Mesendoderm (in vitro differentiated cells): ENCODE measurements around the gene FCN2.
"Not testable (repeated sequence)": the region's sequence is repeated elsewhere in the genome, so short reads cannot be mapped to it uniquely, and the experiment has no call there.

Experiments
- DNase-seq: peaks from one replicate; pipeline ENCODE4 v3.0.0; 2013
- H2AK5ac ChIP-seq: 2 replicates; pipeline ENCODE4 v1.6.1; 2013; ENCODE audit warnings: low read length, inconsistent platforms
- H2BK120ac ChIP-seq: 2 replicates; pipeline ENCODE4 v1.6.1; 2013; ENCODE audit warnings: low read depth, mild to moderate bottlenecking, low read length, moderate library complexity, mixed read lengths
- H2BK15ac ChIP-seq: replicated peaks from 2 replicates; pipeline ENCODE4 v1.6.1; 2013; ENCODE audit warnings: low read depth, mild to moderate bottlenecking, moderate library complexity
- H2BK5ac ChIP-seq: 2 replicates; pipeline ENCODE4 v1.6.1; 2013; ENCODE audit warnings: low read length, inconsistent platforms
- H3K18ac ChIP-seq: 2 replicates; pipeline ENCODE4 v1.6.1; 2013; ENCODE audit warnings: mild to moderate bottlenecking, low read length, mixed read lengths
- H3K23ac ChIP-seq: one replicate; pipeline ENCODE4 v1.6.1; 2013; ENCODE audit warnings: low read length
- H3K27ac ChIP-seq: 2 replicates; pipeline ENCODE4 v1.5.1; 2013; ENCODE audit warnings: low read depth, mild to moderate bottlenecking, inconsistent platforms, low read length, moderate library complexity
- H3K27me3 ChIP-seq: 2 replicates; pipeline ENCODE4 v1.6.1; 2013; ENCODE audit warnings: low read length, control low read depth, mild to moderate bottlenecking, inconsistent platforms; ENCODE audit not compliant: insufficient read depth, poor library complexity
- H3K36me3 ChIP-seq: 2 replicates; pipeline ENCODE4 v1.6.1; 2013; ENCODE audit warnings: low read length, inconsistent platforms; ENCODE audit not compliant: control insufficient read depth, insufficient read depth
- H3K4ac ChIP-seq: one replicate; pipeline ENCODE4 v1.6.1; 2013; ENCODE audit warnings: low read depth, mild to moderate bottlenecking, low read length, moderate library complexity
- H3K4me1 ChIP-seq: 2 replicates; pipeline ENCODE4 v1.6.1; 2013; ENCODE audit warnings: low read depth, low read length, inconsistent platforms; ENCODE audit not compliant: control insufficient read depth
- H3K4me2 ChIP-seq: 2 replicates; pipeline ENCODE4 v1.6.1; 2013; ENCODE audit warnings: low read length
- H3K4me3 ChIP-seq: 2 replicates; pipeline ENCODE4 v1.5.1; 2013; ENCODE audit warnings: mild to moderate bottlenecking, low read length
- H3K56ac ChIP-seq: one replicate; pipeline ENCODE4 v1.6.1; 2013; ENCODE audit warnings: low read length
- H3K79me1 ChIP-seq: 2 replicates; pipeline ENCODE4 v1.6.1; 2013; ENCODE audit warnings: low read length, inconsistent platforms
- H3K79me2 ChIP-seq: 2 replicates; pipeline ENCODE4 v1.6.1; 2013; ENCODE audit warnings: mild to moderate bottlenecking, low read length; ENCODE audit not compliant: control insufficient read depth, insufficient read depth
- H3K9ac ChIP-seq: 2 replicates; pipeline ENCODE4 v1.6.1; 2013; ENCODE audit warnings: low read length, inconsistent platforms
- H4K5ac ChIP-seq: one replicate; pipeline ENCODE4 v1.6.1; 2013; ENCODE audit warnings: low read length
- H4K8ac ChIP-seq: one replicate; pipeline ENCODE4 v1.6.1; 2013; ENCODE audit warnings: low read depth, mild to moderate bottlenecking, control low read depth, low read length, moderate library complexity
- WGBS: extraction: QIAGEN DNeasy Blood & Tissue Kit; methylation state at CpG from one replicate; pipeline ENCODE4 v1.1.7; 2013; ENCODE audit warnings: low lambda C conversion rate, missing lambda C conversion rate; ENCODE audit not compliant: insufficient coverage; ENCODE audit errors: extremely low coverage; 5-methylcytosine and 5-hydroxymethylcytosine counted together

Gene FCN2

DNA sequence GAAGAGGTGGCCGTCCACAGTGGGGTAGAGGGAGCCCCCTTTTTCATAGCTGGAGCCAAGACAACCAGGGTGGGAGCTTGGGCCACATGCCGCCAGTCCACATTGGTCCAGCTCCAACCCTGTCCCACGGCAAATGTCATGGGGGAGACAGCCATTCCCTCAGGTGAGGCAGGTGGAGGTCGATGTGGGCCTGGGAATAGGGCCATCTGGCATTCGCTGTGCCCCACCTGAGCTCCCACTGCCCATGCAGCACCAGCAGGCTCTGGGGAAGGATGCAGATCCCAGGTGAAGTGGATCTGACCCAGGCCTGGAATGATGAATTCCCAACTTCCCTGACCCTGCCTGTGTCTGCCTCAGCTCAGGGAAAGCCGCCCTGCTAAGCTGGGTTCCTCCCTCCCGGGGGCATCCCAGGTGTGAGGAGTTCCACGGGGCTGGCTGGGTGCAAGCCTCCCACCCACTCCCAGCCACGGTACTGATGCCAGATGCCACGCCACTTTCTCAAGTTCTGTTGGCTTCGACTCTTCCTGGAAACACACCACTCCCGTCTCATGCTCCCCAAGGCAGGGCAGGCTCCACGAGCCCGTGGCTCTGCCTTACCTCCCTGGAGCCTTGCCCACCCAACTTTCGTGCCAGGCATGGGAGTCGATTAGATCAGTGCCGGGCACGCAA is 25.2 kb upstream of the FCN2 start:
- H3K27ac ChIP-seq, result no peak overlapping the region
- H3K56ac ChIP-seq, result no peak overlapping the region
- no peak overlapping the region for H4K8ac ChIP-seq
- no peak overlapping the region for H3K23ac ChIP-seq
- H3K36me3 ChIP-seq, result no peaks in the 10 kb centered on the region
- no peak for DNase-seq
- no peak overlapping the region for H3K4ac ChIP-seq
- H3K27me3 ChIP-seq, result no peaks in the 10 kb centered on the region
- no peak overlapping the region for H3K4me2 ChIP-seq
- no peaks in the 10 kb centered on the region for H3K79me2 ChIP-seq
- no peaks in the 10 kb centered on the region for H3K4me1 ChIP-seq
- no peak overlapping the region for H3K18ac ChIP-seq
- no CpG with 5 or more reads among the region's 18 CpGs for WGBS
- no peak overlapping the region for H2BK15ac ChIP-seq
- H3K79me1 ChIP-seq, result no peaks in the 10 kb centered on the region
- no peak overlapping the region for H2BK5ac ChIP-seq
- no peak overlapping the region for H3K4me3 ChIP-seq
- H4K5ac ChIP-seq, result no peak overlapping the region
- H3K9ac ChIP-seq, result no peak overlapping the region
- H2BK120ac ChIP-seq, result no peak overlapping the region
- H2AK5ac ChIP-seq, result no peak overlapping the region

DNA sequence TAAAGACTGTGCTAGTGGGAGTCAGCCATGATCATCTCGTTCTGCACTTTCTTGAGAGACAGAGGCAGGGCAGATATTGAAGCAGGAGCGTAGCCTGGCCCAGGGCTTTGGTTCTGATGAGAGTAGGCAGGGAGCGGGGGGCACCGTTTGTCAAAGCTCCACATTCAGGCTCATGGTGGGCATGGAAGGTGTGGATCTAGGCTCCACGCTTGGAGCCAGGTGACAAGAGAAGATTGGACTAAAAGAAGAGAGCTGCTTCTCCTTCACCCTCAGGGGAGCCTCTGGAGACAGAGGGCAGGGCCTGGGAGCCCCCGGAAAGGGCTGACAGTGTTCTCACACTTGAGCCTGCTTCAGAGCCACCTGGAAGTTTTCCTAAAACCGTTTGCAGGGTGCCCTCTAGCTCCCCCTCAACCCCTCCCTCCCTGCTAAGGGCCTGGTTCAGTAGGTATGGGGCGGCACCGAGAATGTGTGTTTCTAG is 24.7 kb upstream of the FCN2 start:
- no peaks in the 10 kb centered on the region for H3K27me3 ChIP-seq
- no peak overlapping the region for H3K4ac ChIP-seq
- H3K18ac ChIP-seq, result no peak overlapping the region
- H3K4me1 ChIP-seq, result no peaks in the 10 kb centered on the region
- H3K4me2 ChIP-seq, result no peak overlapping the region
- H2BK120ac ChIP-seq, result no peak overlapping the region
- H3K79me2 ChIP-seq, result no peaks in the 10 kb centered on the region
- H3K9ac ChIP-seq, result no peak overlapping the region
- no peak overlapping the region for H3K23ac ChIP-seq
- H4K8ac ChIP-seq, result no peak overlapping the region
- no peak overlapping the region for H3K4me3 ChIP-seq
- no peak overlapping the region for H3K56ac ChIP-seq
- no peak overlapping the region for H2BK15ac ChIP-seq
- WGBS, result no CpG with 5 or more reads among the region's 9 CpGs
- no peak overlapping the region for H2BK5ac ChIP-seq
- no peaks in the 10 kb centered on the region for H3K36me3 ChIP-seq
- H3K79me1 ChIP-seq, result no peaks in the 10 kb centered on the region
- no peak overlapping the region for H2AK5ac ChIP-seq
- H3K27ac ChIP-seq, result no peak overlapping the region
- no peak for DNase-seq
- no peak overlapping the region for H4K5ac ChIP-seq

DNA sequence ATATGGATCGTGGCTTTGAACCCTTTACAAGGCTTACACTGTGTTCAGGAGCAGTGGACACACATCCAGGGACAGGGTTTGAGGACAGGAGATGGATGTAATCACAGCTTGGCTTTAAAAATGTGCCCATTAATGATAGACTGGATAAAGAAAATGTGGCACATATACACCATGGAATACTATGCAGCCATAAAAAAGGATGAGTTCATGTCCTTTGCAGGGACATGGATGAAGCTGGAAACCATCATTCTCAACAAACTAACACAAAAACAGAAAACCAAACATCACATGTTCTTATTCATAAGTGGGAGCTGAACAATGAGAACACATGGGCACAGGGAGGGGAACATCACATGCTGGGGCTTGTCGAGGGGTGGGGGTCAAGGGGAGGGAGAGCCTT is 23.2 kb upstream of the FCN2 start:
- not testable (repeated sequence) for H3K23ac ChIP-seq, H2AK5ac ChIP-seq, H3K36me3 ChIP-seq, H3K4me3 ChIP-seq, H3K4me1 ChIP-seq, H2BK15ac ChIP-seq, H2BK120ac ChIP-seq, H3K27me3 ChIP-seq, H3K79me2 ChIP-seq, H3K18ac ChIP-seq, H3K9ac ChIP-seq, H2BK5ac ChIP-seq, H4K5ac ChIP-seq, H4K8ac ChIP-seq, H3K4me2 ChIP-seq, H3K4ac ChIP-seq, H3K27ac ChIP-seq, DNase-seq, H3K79me1 ChIP-seq, H3K56ac ChIP-seq
- WGBS, result no CpG with 5 or more reads among the region's 2 CpGs

DNA sequence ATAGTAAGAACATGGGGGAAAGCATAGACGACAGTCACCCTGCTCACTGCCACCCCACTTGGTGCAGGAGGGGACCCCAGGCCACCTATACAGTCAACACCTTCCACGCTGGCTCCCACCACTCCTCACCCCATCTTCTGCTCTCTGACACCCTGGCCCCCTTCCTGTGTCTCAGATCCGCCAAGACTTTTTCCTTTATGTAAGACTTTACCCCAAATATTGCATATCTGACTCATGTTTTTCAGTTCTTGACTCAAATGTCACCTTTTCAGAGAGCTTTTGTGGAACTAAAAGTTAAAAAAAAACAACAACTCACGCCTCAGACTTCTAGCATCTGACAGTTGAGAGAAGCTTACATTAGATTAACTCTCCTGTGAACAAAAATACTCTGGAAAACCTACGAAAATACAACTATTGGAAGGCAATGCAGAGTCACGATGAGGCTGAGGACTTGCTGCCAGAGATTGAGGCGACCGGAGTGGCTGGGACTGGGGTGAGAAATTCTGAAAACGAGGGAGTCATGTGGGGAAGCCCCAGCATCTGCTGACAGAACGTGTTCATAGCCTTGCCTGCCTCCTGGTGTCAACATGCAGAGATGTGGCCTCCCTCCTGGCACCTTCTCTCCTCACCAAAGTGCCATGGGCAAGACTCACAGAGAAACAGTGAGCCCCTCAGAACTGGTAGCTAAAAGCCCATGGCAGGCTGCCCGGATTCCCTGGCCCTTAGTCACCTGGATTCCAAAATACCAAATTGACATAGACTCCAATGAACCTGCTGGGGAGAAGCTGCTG is 22.4 kb upstream of the FCN2 start:
- no peaks in the 10 kb centered on the region for H3K79me2 ChIP-seq
- no peak overlapping the region for H2BK15ac ChIP-seq
- DNase-seq, result no peak
- H2BK5ac ChIP-seq, result no peak overlapping the region
- no peak overlapping the region for H3K27ac ChIP-seq
- H4K8ac ChIP-seq, result no peak overlapping the region
- no peak overlapping the region for H3K18ac ChIP-seq
- H3K23ac ChIP-seq, result no peak overlapping the region
- H3K4ac ChIP-seq, result no peak overlapping the region
- H3K4me2 ChIP-seq, result no peak overlapping the region
- H3K27me3 ChIP-seq, result no peaks in the 10 kb centered on the region
- H2BK120ac ChIP-seq, result no peak overlapping the region
- no peaks in the 10 kb centered on the region for H3K79me1 ChIP-seq
- no peak overlapping the region for H2AK5ac ChIP-seq
- no peak overlapping the region for H3K56ac ChIP-seq
- H3K9ac ChIP-seq, result no peak overlapping the region
- no CpG with 5 or more reads among the region's 11 CpGs for WGBS
- no peak overlapping the region for H4K5ac ChIP-seq
- H3K36me3 ChIP-seq, result no peaks in the 10 kb centered on the region
- H3K4me1 ChIP-seq, result no peaks in the 10 kb centered on the region
- no peak overlapping the region for H3K4me3 ChIP-seq

DNA sequence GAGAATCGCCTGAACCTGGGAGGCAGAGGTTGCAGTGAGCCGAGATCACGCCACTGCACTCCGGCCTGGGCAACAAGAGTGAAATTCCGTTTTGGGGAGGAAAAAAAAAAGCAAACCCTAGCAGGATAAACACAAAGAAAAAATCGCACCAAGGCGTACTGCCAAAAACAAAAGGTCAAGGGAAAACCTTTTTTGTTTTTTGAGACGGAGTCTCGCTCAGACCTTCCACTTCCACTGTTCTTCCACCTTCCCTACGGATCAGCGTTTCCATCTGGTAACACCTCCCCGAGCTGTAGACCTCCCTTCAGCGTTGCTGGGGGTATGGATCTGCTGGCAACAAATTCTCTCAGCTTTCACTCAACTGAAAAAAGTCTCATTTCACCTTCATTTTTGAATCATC is 20.1 kb upstream of the FCN2 start:
- no peak overlapping the region for H3K4me2 ChIP-seq
- no peak overlapping the region for H3K27ac ChIP-seq
- no peak overlapping the region for H3K9ac ChIP-seq
- no peaks in the 10 kb centered on the region for H3K36me3 ChIP-seq
- H4K5ac ChIP-seq, result no peak overlapping the region
- H3K27me3 ChIP-seq, result no peaks in the 10 kb centered on the region
- no peak overlapping the region for H2BK5ac ChIP-seq
- no peak for DNase-seq
- no peak overlapping the region for H2AK5ac ChIP-seq
- no peaks in the 10 kb centered on the region for H3K4me1 ChIP-seq
- no peak overlapping the region for H3K18ac ChIP-seq
- H3K79me1 ChIP-seq, result no peaks in the 10 kb centered on the region
- no peak overlapping the region for H4K8ac ChIP-seq
- H3K79me2 ChIP-seq, result no peaks in the 10 kb centered on the region
- no peak overlapping the region for H3K4me3 ChIP-seq
- no peak overlapping the region for H3K23ac ChIP-seq
- H3K56ac ChIP-seq, result no peak overlapping the region
- no peak overlapping the region for H3K4ac ChIP-seq
- no CpG with 5 or more reads among the region's 13 CpGs for WGBS
- no peak overlapping the region for H2BK15ac ChIP-seq
- H2BK120ac ChIP-seq, result no peak overlapping the region
